ENCODE results near the gene ANKS1B. TPM values are rescaled to one million over a fixed set of nuclear protein-coding genes. Genes with fewer than 3 reads are reported as not detected.
A peak's percentile ranks its signal among the peaks of the same experiment; 100 is the strongest.
"Not testable (repeated sequence)": the region's sequence is repeated elsewhere in the genome, so short reads cannot be mapped to it uniquely, and the experiment has no call there.

The ANKS1B gene
- polyA plus RNA-seq, 1 donor from 2014 or later, result not detected

GRCh38 chr12:99002156-99002555 lies 982.6 kb downstream of the ANKS1B start:
- Mint-ChIP-seq H3K27me3 (no peaks in the 10 kb centered on the region), H3K9me3 (no peaks in the 10 kb centered on the region), H3K36me3 (no peaks in the 10 kb centered on the region), H3K4me1 (no peaks in the 10 kb centered on the region), H3K4me3 (no peak overlapping the region), H3K27ac (no peak overlapping the region)

DNA sequence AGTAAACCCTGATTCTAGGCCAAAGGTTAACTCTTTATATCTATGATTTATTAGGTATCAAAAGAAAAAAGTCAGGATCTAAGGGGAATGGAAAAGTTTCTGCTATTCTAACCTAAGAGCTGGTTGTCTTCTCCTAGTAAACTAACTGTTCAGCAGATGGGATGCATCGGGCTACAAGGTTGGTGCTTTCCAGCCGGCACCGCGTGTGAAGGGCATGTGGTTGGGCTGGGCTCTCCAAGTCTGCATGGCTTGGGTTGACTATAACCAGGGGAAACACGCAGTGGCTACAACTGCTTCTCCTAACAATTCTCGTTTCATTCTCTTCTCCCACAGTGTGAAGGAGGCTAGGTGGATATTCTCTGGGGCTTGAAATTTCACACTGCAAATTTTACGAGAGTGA lies 985.2 kb downstream of the ANKS1B start:
- H3K4me3 Mint-ChIP-seq, result no peak overlapping the region
- no peaks in the 10 kb centered on the region for H3K4me1 Mint-ChIP-seq
- H3K36me3 Mint-ChIP-seq, result no peaks in the 10 kb centered on the region
- no peaks in the 10 kb centered on the region for H3K9me3 Mint-ChIP-seq
- H3K27ac Mint-ChIP-seq, result no peak overlapping the region
- H3K27me3 Mint-ChIP-seq, result no peaks in the 10 kb centered on the region

DNA sequence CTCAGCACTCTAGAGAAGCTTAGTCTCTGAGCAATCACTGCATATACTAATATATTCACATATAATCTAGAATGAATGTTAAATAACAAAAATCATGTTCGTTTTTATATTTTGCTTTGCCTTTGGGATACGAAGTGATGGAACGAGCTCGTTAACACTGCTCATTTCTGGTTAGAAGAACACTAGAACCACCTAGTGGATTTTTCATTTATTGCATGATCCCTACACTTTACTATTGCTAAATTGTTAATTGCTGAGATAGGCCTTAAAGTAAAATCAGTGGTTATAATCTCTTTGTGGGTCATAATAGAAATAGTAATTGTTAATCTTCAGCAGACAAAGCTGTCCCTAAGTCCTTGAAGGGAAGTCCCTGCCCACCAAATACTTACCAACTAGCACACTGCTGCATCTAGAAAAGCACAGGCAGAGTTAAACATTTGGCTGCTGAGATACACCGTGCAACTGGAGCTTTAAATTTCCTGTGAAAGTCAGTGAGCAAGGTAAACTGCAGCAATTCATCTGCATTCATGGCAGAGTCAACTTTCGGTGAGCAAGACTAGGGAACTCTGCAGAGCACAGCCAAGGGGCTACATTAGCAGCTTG lies 985.9 kb downstream of the ANKS1B start:
- H3K36me3 Mint-ChIP-seq, result no peaks in the 10 kb centered on the region
- no peak overlapping the region for H3K4me3 Mint-ChIP-seq
- H3K27ac Mint-ChIP-seq, result no peak overlapping the region
- H3K9me3 Mint-ChIP-seq, result no peaks in the 10 kb centered on the region
- H3K4me1 Mint-ChIP-seq, result no peaks in the 10 kb centered on the region
- H3K27me3 Mint-ChIP-seq, result no peaks in the 10 kb centered on the region

DNA sequence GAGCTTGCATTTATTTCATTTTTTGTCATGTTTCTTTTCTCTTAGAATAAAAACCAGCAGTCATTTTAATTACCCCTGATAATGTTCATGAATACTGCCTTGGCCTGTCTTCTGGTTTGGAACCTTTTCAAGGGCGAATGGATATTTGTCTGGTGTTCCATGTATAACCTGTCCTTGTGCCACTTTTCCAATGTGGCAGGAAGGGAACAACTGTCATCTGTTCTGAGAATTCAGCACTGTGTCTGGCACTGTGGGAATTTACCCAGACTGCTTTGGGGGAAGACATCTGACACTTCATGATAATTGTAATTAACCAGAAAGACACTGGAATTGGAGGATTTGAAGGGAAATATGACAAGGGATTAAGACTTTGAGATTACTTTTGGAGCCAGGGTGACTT lies 986.8 kb downstream of the ANKS1B start:
- Mint-ChIP-seq H3K4me3 (no peak overlapping the region), H3K36me3 (no peaks in the 10 kb centered on the region), H3K9me3 (no peaks in the 10 kb centered on the region), H3K27me3 (no peaks in the 10 kb centered on the region), H3K4me1 (no peaks in the 10 kb centered on the region), H3K27ac (no peak overlapping the region)

DNA sequence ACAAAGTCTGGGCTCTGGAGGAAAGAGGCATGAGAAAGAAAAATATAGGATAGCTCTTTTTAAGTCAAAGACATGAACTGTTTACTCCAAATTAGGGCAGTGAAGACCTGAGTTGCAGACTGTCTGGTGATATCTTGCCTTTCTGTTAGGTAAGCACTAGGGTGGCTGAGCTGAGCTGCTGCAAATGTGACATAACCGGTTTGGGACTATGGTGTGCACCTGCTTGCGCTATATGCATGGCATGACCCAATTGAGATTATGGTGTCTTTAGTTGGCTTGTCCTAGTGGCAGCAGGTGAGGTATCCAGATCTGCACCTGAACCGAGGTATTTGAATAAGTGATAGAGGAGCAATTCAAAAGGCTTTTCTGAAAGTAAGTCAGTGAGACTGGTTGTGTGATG lies 994.1 kb downstream of the ANKS1B start:
- Mint-ChIP-seq H3K27ac (no peak overlapping the region), H3K4me3 (no peak overlapping the region), H3K9me3 (peaks cover 0 to 10% (median 5%) of the 10 kb centered on the region in 3 donors), H3K4me1 (no peaks in the 10 kb centered on the region), H3K27me3 (no peaks in the 10 kb centered on the region), H3K36me3 (no peaks in the 10 kb centered on the region)

- H3K27ac Mint-ChIP-seq, result no peak overlapping the region
- H3K27me3 Mint-ChIP-seq, result no peaks in the 10 kb centered on the region
- H3K36me3 Mint-ChIP-seq, result peaks cover 2% of the 10 kb centered on the region
Observed at GRCh38 chr12:98985156-98985555, 999.6 kb downstream of the ANKS1B start.

GRCh38 chr12:98983647-98984046 lies 1001.1 kb downstream of the ANKS1B start:
- no peak overlapping the region for H3K27ac Mint-ChIP-seq
- peaks cover 2% of the 10 kb centered on the region for H3K36me3 Mint-ChIP-seq
- H3K27me3 Mint-ChIP-seq, result no peaks in the 10 kb centered on the region
- peaks cover 2 to 11% (median 9%) of the 10 kb centered on the region in 3 donors for H3K9me3 Mint-ChIP-seq
- H3K4me1 Mint-ChIP-seq, result no peaks in the 10 kb centered on the region
- no peak overlapping the region for H3K4me3 Mint-ChIP-seq

More at GRCh38 chr12:98985156-98985555, 999.6 kb downstream of the ANKS1B start:
- no peaks in the 10 kb centered on the region for H3K4me1 Mint-ChIP-seq
- no peak overlapping the region for H3K4me3 Mint-ChIP-seq
- peaks cover 0 to 11% (median 8%) of the 10 kb centered on the region in 3 donors for H3K9me3 Mint-ChIP-seq

- H3K4me3 Mint-ChIP-seq, result no peak overlapping the region
- H3K27me3 Mint-ChIP-seq, result no peaks in the 10 kb centered on the region
- peaks cover 2% of the 10 kb centered on the region for H3K36me3 Mint-ChIP-seq
- no peaks in the 10 kb centered on the region for H3K4me1 Mint-ChIP-seq
- H3K9me3 Mint-ChIP-seq, result peaks cover under 1 to 5% (median 2%) of the 10 kb centered on the region in 3 donors
- H3K27ac Mint-ChIP-seq, result no peak overlapping the region
Observed at GRCh38 chr12:98980508-98980907, 1004.2 kb downstream of the ANKS1B start.

- H3K4me1 Mint-ChIP-seq, result no peaks in the 10 kb centered on the region
- H3K9me3 Mint-ChIP-seq, result peaks cover 0 to 2% (median 2%) of the 10 kb centered on the region in 3 donors
- no peaks in the 10 kb centered on the region for H3K27me3 Mint-ChIP-seq
- H3K27ac Mint-ChIP-seq, result no peak overlapping the region
- no peaks in the 10 kb centered on the region for H3K36me3 Mint-ChIP-seq
- H3K4me3 Mint-ChIP-seq, result no peak overlapping the region
Observed at GRCh38 chr12:98977186-98977585, 1007.5 kb downstream of the ANKS1B start.

GRCh38 chr12:98974767-98975381 lies 1009.9 kb downstream of the ANKS1B start:
- H3K36me3 Mint-ChIP-seq, result no peaks in the 10 kb centered on the region
- H3K27me3 Mint-ChIP-seq, result no peaks in the 10 kb centered on the region
- no peak overlapping the region for H3K4me3 Mint-ChIP-seq
- no peaks in the 10 kb centered on the region for H3K4me1 Mint-ChIP-seq
- peaks cover 0 to 2% (median 1%) of the 10 kb centered on the region in 3 donors for H3K9me3 Mint-ChIP-seq
- no peak overlapping the region for H3K27ac Mint-ChIP-seq

DNA sequence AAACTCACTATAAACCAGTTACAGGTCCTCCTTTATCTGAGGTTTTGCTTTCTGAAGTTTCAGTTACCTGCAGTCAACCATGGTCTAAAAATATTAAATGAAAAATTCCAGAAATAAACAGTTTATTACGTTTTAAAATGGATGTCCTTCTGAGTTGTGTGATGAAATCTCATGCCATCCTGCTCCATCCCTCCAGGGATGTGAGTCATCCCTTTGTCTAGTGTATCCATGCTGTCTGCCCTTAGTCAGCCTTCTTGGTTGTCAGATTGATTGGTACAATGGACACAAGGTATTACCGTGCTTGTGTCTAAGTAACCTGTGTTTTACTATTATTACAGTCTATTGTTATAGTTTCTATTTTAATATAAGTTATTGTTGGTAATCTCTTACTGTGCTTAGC lies 1011.3 kb downstream of the ANKS1B start:
- H3K27me3 Mint-ChIP-seq, result no peaks in the 10 kb centered on the region
- H3K9me3 Mint-ChIP-seq, result no peaks in the 10 kb centered on the region
- no peaks in the 10 kb centered on the region for H3K36me3 Mint-ChIP-seq
- H3K4me3 Mint-ChIP-seq, result no peak overlapping the region
- no peaks in the 10 kb centered on the region for H3K4me1 Mint-ChIP-seq
- H3K27ac Mint-ChIP-seq, result no peak overlapping the region

GRCh38 chr12:98970950-98971349 lies 1013.8 kb downstream of the ANKS1B start:
- H3K4me3 Mint-ChIP-seq, result no peak overlapping the region
- no peak overlapping the region for H3K27ac Mint-ChIP-seq

GRCh38 chr12:98970210-98970609 lies 1014.5 kb downstream of the ANKS1B start:
- H3K4me1 Mint-ChIP-seq, result no peaks in the 10 kb centered on the region

More at GRCh38 chr12:98970950-98971349, 1013.8 kb downstream of the ANKS1B start:
- Mint-ChIP-seq H3K4me1 (no peaks in the 10 kb centered on the region), H3K27me3 (peaks cover 1% of the 10 kb centered on the region), H3K36me3 (no peaks in the 10 kb centered on the region), H3K9me3 (no peaks in the 10 kb centered on the region)

GRCh38 chr12:98968896-98969295 lies 1015.8 kb downstream of the ANKS1B start:
- peaks cover 0 to 6% (median 0%) of the 10 kb centered on the region in 3 donors for H3K9me3 Mint-ChIP-seq
- no peak overlapping the region for H3K27ac Mint-ChIP-seq
- no peaks in the 10 kb centered on the region for H3K4me1 Mint-ChIP-seq
- H3K36me3 Mint-ChIP-seq, result no peaks in the 10 kb centered on the region
- H3K27me3 Mint-ChIP-seq, result peaks cover 1% of the 10 kb centered on the region
- no peak overlapping the region for H3K4me3 Mint-ChIP-seq

More at GRCh38 chr12:98970210-98970609, 1014.5 kb downstream of the ANKS1B start:
- Mint-ChIP-seq H3K27ac (peak overlapping the region in 1 of 3 donors; percentile 21), H3K4me3 (no peak overlapping the region), H3K27me3 (peaks cover 1% of the 10 kb centered on the region), H3K9me3 (no peaks in the 10 kb centered on the region), H3K36me3 (no peaks in the 10 kb centered on the region)

- H3K9me3 Mint-ChIP-seq, result peaks cover 4 to 10% (median 10%) of the 10 kb centered on the region in 3 donors
- not testable (repeated sequence) for H3K4me1 Mint-ChIP-seq, H3K36me3 Mint-ChIP-seq, H3K4me3 Mint-ChIP-seq, H3K27ac Mint-ChIP-seq, H3K27me3 Mint-ChIP-seq
Observed at GRCh38 chr12:98957135-98957534, 1027.6 kb downstream of the ANKS1B start.

GRCh38 chr12:98955284-98955683 lies 1029.5 kb downstream of the ANKS1B start:
- Mint-ChIP-seq H3K4me3 (no peak overlapping the region), H3K9me3 (peaks cover 0 to 7% (median 4%) of the 10 kb centered on the region in 3 donors), H3K27ac (no peak overlapping the region), H3K4me1 (no peaks in the 10 kb centered on the region), H3K36me3 (peaks cover 3% of the 10 kb centered on the region), H3K27me3 (peaks cover 6% of the 10 kb centered on the region)
